GM12874 (cell line): Measurements from ENCODE around the gene EIF6.

ENCODE experiments used
- TF ChIP-seq, protein P1 (sequence below): IDR thresholded peaks from 2 replicates; pipeline ENCODE4 v1.5.1; 2011; ENCODE audit warnings: low read depth, mild to moderate bottlenecking, control low read depth, low read length, moderate library complexity; ENCODE audit not compliant: insufficient read depth

EIF6 gene

DNA sequence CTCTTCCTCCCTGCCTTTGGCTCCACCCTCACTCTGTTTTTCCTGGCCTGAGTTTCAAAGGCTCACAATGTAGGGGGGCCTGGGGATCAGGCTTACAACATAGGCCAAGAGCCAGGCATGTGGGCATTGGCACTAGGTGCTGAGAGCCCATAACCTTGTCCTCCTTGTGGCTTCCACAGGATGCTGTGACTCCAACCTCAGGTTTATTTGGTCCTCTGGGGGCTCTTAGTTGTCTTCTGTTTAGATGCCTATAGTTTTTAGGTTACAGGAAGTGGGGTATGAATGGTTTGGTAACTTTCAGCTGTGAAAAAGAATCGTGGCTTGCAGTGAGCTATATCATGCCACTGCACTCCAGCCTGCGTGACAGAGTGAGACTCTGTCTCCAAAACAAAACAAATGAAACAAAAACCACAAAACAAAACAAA lies 32.5 kb downstream of the EIF6 start:
- TF ChIP-seq, protein P1, sequence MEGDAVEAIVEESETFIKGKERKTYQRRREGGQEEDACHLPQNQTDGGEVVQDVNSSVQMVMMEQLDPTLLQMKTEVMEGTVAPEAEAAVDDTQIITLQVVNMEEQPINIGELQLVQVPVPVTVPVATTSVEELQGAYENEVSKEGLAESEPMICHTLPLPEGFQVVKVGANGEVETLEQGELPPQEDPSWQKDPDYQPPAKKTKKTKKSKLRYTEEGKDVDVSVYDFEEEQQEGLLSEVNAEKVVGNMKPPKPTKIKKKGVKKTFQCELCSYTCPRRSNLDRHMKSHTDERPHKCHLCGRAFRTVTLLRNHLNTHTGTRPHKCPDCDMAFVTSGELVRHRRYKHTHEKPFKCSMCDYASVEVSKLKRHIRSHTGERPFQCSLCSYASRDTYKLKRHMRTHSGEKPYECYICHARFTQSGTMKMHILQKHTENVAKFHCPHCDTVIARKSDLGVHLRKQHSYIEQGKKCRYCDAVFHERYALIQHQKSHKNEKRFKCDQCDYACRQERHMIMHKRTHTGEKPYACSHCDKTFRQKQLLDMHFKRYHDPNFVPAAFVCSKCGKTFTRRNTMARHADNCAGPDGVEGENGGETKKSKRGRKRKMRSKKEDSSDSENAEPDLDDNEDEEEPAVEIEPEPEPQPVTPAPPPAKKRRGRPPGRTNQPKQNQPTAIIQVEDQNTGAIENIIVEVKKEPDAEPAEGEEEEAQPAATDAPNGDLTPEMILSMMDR = no peak

DNA sequence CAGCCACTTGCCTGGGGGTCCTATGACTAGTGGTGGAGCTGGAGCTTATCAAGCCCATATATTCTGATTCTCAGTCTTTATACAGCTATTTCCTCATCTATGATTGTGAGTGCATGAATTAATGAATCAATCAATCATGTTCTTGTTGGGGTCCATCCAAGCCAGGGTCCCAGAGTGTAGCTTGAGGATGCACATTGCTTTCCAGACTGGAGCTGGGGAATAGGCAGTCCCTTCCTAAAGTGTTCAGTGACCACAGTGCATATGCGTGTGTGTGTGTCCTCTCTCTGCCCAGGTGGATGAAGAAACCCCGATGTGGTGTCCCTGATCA lies 33.0 kb downstream of the EIF6 start:
- TF ChIP-seq, protein P1 = no peak

DNA sequence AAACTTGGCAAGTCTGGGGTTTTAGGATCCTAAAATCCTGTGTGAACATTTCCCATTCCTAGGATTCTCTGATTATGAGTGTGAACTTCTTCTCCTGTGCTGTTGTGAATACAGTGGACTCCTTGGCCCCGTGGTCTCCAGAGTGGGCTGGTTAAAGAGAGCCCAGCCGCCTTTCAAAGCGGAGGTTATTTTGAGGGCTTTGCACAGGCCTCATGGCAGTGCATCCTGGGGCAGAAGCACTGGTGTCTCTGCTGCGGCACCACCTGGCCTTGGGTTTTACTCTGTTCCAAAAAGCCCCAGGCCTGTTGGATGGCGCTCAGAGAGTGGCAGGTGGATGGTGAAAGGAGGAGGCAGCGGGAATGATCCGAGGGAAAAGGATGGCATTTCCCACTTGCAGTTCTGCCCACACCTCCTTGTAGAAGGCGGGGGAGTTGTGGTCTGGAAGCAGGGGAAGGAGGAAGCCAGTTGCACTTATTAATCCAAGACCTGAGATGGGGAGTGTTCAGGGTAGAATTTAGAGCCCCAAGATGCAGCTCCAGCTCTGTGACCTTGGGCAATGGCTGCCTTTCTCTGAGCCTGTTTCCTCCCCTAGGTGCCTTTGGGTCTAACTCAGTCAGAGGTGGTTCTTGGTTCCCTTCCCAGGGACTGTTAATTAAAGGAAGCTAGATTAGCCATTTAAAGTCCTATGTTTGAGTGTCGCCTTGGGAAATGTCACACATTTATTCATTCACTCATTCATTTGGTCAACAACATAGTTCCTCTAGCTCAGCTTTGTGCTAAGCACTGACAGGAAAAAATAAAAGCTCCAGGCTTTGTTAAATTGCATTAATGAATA lies 35.7 kb downstream of the EIF6 start:
- TF ChIP-seq, protein P1 = no peak

DNA sequence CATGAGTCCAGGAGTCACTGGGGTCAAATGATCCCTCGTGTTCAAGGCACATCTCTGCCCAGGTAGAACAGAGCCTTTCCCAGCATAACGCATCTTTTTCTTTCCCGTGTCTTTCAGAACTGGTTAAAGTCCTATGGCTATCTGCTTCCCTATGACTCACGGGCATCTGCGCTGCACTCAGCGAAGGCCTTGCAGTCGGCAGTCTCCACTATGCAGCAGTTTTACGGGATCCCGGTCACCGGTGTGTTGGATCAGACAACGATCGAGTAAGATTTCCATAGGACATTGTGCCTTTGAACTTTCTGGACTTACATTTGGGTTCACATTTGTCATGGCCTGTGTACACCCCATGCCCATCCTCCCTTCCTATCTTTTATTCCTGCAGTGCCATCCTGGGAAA lies 37.8 kb downstream of the EIF6 start:
- TF ChIP-seq, protein P1 = no peak

DNA sequence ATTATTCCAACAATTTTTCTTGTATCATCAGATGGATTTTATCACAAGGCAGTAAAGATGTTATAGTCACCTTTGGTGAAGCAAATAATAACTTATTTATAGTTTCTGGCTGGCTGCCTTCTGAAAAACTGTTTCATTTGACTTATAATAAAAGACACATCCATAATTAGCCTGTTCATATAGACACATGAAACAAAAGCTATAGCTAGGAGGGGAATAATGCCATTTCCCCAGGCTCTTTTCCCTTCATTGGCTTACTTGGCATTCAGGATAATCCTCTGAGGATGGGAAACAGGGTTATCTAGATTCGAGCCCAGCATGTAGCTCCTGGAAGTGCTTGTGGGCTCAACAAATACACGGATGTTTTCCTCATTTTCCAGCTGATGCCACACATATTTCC lies 40.6 kb downstream of the EIF6 start:
- TF ChIP-seq, protein P1 = no peak

DNA sequence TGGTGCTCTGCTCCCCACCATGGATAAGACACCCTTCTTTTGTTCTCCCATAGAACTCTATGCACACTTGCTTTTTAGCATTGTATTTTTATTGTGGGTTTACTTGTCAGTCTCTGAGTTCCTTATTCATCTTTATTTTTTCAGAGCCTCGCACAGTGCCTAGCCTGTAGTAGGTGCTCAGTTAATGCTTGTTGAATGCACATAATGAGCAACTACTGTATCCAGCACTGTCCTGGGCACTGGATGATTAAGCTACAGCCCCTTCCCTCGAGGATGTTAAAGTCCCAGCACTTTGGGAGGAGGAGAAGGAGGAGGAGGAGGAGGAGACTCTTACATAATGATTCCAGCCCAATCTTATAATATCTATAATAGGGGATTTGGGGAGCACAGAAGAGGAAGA lies 41.3 kb downstream of the EIF6 start:
- TF ChIP-seq, protein P1 = no peak

DNA sequence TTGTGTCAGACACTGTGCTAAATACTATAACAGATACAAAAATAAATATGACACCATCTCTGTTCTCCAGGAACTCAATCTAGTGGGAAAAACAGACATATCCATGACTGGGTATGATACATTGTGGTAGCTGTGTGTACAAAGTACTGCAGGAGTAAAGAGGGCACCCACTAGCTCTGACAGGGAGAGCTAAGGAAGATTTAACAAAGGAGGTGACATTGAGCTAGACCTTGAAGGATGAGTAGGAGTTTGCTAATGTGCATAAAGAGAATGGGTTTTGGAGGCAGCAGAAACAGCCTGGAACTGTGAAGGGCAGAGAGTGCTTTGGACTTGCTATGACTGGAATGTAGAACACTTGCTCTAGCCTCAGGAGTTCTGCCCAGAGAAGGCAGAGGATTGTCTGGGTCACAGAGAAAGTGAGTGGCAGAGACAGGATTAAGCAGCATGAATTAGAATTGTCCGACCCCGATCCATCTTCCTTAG lies 43.7 kb downstream of the EIF6 start:
- TF ChIP-seq, protein P1 = no peak
